Keratinocyte (primary cell): ENCODE measurements around the gene CDH1. TPM values are rescaled to one million over a fixed set of nuclear protein-coding genes. Genes with fewer than 3 reads are reported as not detected.
"Not testable (repeated sequence)": the region's sequence is repeated elsewhere in the genome, so short reads cannot be mapped to it uniquely, and the experiment has no call there.

Experiments
- DNase-seq: peaks from one replicate; pipeline ENCODE4 v3.0.0-alpha.2; 2011; ENCODE audit warnings: low read depth, missing footprints, low spot score
- FAIRE-seq: peaks from 2 replicates; lab custom pipeline; 2011; peaks lifted over from hg19 to GRCh38; lab: Jason Lieb, UNC
- H2AFZ ChIP-seq: 2 replicates; pipeline ENCODE4 v1.6.0; 2012; ENCODE audit warnings: low read length, control low read depth, inconsistent platforms; ENCODE audit not compliant: control insufficient read depth
- H3K27ac ChIP-seq: 2 replicates; pipeline ENCODE4 v1.5.1; 2011; ENCODE audit warnings: low read length; ENCODE audit not compliant: control insufficient read depth, insufficient read depth
- H3K27me3 ChIP-seq: 3 replicates; pipeline ENCODE4 v1.6.0; 2011; ENCODE audit warnings: low read length; ENCODE audit not compliant: control insufficient read depth, insufficient read depth; ENCODE audit errors: extremely low read depth
- H3K36me3 ChIP-seq, 2 experiments: 2 replicates in 1 of 2; 3 replicates in 1 of 2; pipeline ENCODE4 v1.5.1; 2011; ENCODE audit warnings: low read length in 2 of 2, mild to moderate bottlenecking in 1 of 2; ENCODE audit not compliant: control insufficient read depth in 2 of 2, insufficient read depth in 2 of 2; ENCODE audit errors: extremely low read depth in 1 of 2
- H3K4me1 ChIP-seq: 3 replicates; pipeline ENCODE4 v1.5.1; 2011; ENCODE audit warnings: low read length; ENCODE audit not compliant: control insufficient read depth, insufficient read depth; ENCODE audit errors: extremely low read depth
- H3K4me2 ChIP-seq: 3 replicates; pipeline ENCODE4 v1.6.0; 2011; ENCODE audit warnings: low read depth, low read length; ENCODE audit not compliant: control insufficient read depth, insufficient read depth; ENCODE audit errors: extremely low read depth
- H3K4me3 ChIP-seq, 3 experiments: fragments of 200-600 bp in 1 of 3; sonication (generic) in 1 of 3; 2 replicates in 2 of 3; 3 replicates in 1 of 3; pipeline ENCODE4 v1.5.1; 2011 to 2016; ENCODE audit warnings: low read length in 3 of 3, mild to moderate bottlenecking in 3 of 3, control low read depth in 2 of 3, inconsistent platforms in 1 of 3, low read depth in 1 of 3, mixed read lengths in 1 of 3, mixed run types in 1 of 3, moderate library complexity in 1 of 3; ENCODE audit not compliant: control insufficient read depth in 2 of 3, insufficient read depth in 2 of 3; ENCODE audit errors: extremely low read depth in 1 of 3
- H3K79me2 ChIP-seq: 2 replicates; pipeline ENCODE4 v1.6.0; 2012; ENCODE audit warnings: low read length; ENCODE audit not compliant: control insufficient read depth, insufficient read depth
- H3K9ac ChIP-seq: 3 replicates; pipeline ENCODE4 v1.6.0; 2011; ENCODE audit warnings: low read length; ENCODE audit not compliant: control insufficient read depth, insufficient read depth; ENCODE audit errors: extremely low read depth
- H3K9me1 ChIP-seq: 3 replicates; pipeline ENCODE4 v1.6.0; 2011; ENCODE audit warnings: low read length; ENCODE audit not compliant: control insufficient read depth, insufficient read depth; ENCODE audit errors: extremely low read depth
- H3K9me3 ChIP-seq: 2 replicates; pipeline ENCODE4 v1.5.1; 2012; ENCODE audit warnings: low read depth, low read length; ENCODE audit not compliant: control insufficient read depth
- H4K20me1 ChIP-seq: 3 replicates; pipeline ENCODE4 v1.6.0; 2011; ENCODE audit warnings: low read length; ENCODE audit not compliant: control insufficient read depth, insufficient read depth; ENCODE audit errors: extremely low read depth
- EZH2 ChIP-seq: IDR thresholded peaks from one replicate; pipeline ENCODE4 v1.6.1; 2012; ENCODE audit warnings: inconsistent platforms, mild to moderate bottlenecking, low read length, moderate library complexity
- dilution Hi-C: fragments of 300-500 bp; cut with MboI; formaldehyde crosslinking; loops from one replicate; pipeline ENCODE4 v1.7.0; 2020; ENCODE audit warnings: low sequenced_read_pairs; ENCODE audit not compliant: extremely low pct_ligation_motif_present
- polyA plus RNA-seq, 5 experiments: library from polyadenylated mRNA; depleted of rRNA in 3 of 5; stranded (reverse) in 3 of 5; stranded (forward) in 1 of 5; unstranded in 1 of 5; fragments of >200 nt; gene quantifications; 1 replicate in 1 of 5; 2 replicates in 3 of 5; 3 replicates in 1 of 5; pipeline versions ENCODE4 v1.2.1 to v1.2.3, GENCODE V29; 2011 to 2012; ENCODE audit warnings: missing spikeins in 2 of 5, low read depth in 1 of 5, low replicate concordance in 1 of 5
- TF ChIP-seq, protein P1 (sequence below), 3 experiments: IDR thresholded peaks in 1 of 3; conservative IDR thresholded peaks in 1 of 3; optimal IDR thresholded peaks in 1 of 3; 2 replicates in 2 of 3; 3 replicates in 1 of 3; pipeline versions ENCODE3 to v1.5.1; 2011; ENCODE audit warnings: low read length in 3 of 3, mild to moderate bottlenecking in 3 of 3, moderate library complexity in 2 of 3, control low read depth in 1 of 3, inconsistent platforms in 1 of 3; ENCODE audit not compliant: insufficient read depth in 2 of 3; ENCODE audit errors: extremely low read depth in 1 of 3

Gene CDH1
- polyA plus RNA-seq, 1 donor (not counting 4 experiments of a cell fraction or from before 2014, with no cell fraction given), result 247 TPM

DNA sequence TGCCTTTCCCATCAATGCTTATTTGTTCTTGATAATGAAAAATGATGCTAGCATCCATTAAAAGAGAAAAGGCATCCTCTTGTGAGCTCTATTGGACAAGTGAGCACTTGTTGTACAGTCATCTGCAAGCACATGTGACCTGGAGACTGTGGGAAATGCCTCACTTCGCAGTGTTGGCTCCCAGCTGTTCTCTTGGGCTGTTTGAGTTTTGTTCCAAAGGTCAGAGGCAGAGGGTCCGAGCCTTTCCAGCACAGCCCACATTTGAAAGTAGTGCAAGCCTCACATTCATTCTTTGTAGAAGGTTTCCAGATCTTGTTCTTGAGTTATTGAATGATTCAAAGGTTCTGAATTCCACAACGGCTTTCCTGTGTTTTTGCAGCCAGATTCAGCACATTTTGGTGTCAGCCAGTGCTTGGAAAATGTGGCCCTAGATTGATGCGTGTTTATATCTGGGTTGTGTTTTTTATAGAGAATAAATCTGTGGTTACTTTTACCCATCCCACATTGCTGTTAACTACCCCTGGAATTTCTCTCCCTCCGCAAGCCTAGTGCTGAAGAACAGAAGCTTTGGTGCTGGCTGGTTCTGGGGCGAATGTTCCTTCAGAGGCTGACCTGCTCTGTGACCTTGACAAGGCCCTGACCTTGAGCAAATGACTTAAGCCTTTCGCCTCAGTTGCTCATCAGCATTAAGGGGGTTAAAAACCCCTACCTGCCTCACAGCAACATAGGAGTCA lies 49.8 kb downstream of the CDH1 start:
- DNase-seq (no peak), FAIRE-seq (peak; percentile 88)
- H3K27ac ChIP-seq, result peak overlapping the region; percentile 74

DNA sequence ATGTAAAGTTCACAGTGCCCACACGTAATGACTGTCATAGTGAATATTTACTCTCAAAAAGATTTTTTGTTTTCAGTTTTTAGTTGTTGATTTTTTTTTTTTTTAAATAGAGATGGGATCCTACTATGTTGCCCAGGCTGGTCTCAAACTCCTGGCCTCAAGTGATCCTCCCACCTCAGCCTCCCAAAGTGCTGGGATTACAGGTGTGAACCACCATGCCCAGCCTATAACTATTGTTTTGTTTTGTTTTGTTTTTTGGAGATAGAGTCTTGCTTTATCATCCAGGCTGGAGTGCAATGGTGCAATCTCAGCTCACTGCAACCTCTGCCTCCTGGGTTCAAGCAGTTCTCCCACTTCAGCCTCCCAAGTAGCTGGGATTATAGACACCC lies 50.3 kb downstream of the CDH1 start:
- H3K27me3 ChIP-seq, dilution Hi-C loops: not testable (repeated sequence)

More for the DNA sequence above, 49.8 kb downstream of the CDH1 start:
- Histone ChIP-seq H2AFZ (no peak overlapping the region), H4K20me1 (peaks cover 8% of the 10 kb centered on the region), H3K36me3 (peaks cover 10 to 25% of the 10 kb centered on the region in 2 experiments), H3K27me3 (no peaks in the 10 kb centered on the region), H3K9me1 (no peaks in the 10 kb centered on the region), H3K9ac (peak overlapping the region; percentile 17), H3K9me3 (no peaks in the 10 kb centered on the region), H3K79me2 (peaks cover 68% of the 10 kb centered on the region), H3K4me2 (peak overlapping the region; percentile 25), H3K4me1 (peaks cover 37% of the 10 kb centered on the region), H3K4me3 (no peak overlapping the region)
- no peak for TF ChIP-seq EZH2
- TF ChIP-seq, protein P1, sequence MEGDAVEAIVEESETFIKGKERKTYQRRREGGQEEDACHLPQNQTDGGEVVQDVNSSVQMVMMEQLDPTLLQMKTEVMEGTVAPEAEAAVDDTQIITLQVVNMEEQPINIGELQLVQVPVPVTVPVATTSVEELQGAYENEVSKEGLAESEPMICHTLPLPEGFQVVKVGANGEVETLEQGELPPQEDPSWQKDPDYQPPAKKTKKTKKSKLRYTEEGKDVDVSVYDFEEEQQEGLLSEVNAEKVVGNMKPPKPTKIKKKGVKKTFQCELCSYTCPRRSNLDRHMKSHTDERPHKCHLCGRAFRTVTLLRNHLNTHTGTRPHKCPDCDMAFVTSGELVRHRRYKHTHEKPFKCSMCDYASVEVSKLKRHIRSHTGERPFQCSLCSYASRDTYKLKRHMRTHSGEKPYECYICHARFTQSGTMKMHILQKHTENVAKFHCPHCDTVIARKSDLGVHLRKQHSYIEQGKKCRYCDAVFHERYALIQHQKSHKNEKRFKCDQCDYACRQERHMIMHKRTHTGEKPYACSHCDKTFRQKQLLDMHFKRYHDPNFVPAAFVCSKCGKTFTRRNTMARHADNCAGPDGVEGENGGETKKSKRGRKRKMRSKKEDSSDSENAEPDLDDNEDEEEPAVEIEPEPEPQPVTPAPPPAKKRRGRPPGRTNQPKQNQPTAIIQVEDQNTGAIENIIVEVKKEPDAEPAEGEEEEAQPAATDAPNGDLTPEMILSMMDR (optimal IDR thresholded peaks at IDR 0.05 in 1 of 3, IDR thresholded peaks at IDR 0.05 in 1 of 3, conservative IDR thresholded peaks at IDR 0.05 in 1 of 3; ENCODE audit: extremely low read depth in 1 of 3, insufficient read depth in 2 of 3, low read length in 3 of 3), result no peak
- dilution Hi-C loops, result no loop called here

More for the DNA sequence above, 50.3 kb downstream of the CDH1 start:
- FAIRE-seq, DNase-seq, H2AFZ ChIP-seq, H3K9me1 ChIP-seq, H4K20me1 ChIP-seq, H3K4me2 ChIP-seq, H3K4me3 ChIP-seq, H3K9me3 ChIP-seq: not testable (repeated sequence)
- Histone ChIP-seq H3K9ac (peak overlapping the region; percentile 17), H3K27ac (peak overlapping the region; percentile 74), H3K36me3 (peaks cover 9 to 23% of the 10 kb centered on the region in 2 experiments), H3K4me1 (peaks cover 37% of the 10 kb centered on the region), H3K79me2 (peaks cover 66% of the 10 kb centered on the region)
